ENCODE measurements around the gene XPC.

Gene XPC

DNA sequence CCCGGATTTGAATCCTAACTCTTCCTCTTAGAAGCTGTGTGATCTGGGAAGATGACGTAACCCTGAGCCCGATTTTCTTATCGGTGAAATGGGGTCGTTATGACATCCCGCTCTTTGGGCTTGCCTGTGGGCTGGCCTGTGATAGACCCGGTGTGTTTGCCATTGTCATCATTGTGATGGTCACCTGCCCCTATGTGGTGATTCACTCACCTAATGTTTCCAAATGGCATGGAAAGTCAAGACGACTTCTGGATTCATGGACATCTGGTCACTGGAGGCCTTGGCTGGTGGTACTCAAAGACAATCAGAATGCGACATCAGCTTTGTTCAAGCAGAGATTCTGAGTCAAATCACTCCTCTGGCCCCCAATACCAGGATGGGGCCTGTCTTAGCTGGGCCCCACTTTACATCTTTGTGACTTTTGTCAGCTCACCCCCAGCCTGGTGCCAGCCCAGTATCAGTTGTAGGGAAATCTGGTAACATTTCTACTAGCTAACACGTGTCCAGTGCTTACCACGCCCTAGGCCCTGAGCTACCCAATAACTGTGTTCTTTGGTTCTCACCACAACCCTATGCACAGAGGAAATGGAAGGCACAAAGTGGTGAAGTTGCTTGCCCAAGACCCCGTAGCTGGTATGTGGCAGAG lies 50.8 kb downstream of the XPC start:
- ChIA-PET CTCF (no interaction called here), POLR2A (interaction anchor here (1.0 kb wide), 1 partner anchor 51 kb away, joined by 5 read pairs; the partner anchor contains the start of genes LSM3 and XPC)
- TF ChIP-seq HDGF (IDR thresholded peaks at IDR 0.05; ENCODE audit: borderline replicate concordance) = no peak
- TF ChIP-seq, protein P1, sequence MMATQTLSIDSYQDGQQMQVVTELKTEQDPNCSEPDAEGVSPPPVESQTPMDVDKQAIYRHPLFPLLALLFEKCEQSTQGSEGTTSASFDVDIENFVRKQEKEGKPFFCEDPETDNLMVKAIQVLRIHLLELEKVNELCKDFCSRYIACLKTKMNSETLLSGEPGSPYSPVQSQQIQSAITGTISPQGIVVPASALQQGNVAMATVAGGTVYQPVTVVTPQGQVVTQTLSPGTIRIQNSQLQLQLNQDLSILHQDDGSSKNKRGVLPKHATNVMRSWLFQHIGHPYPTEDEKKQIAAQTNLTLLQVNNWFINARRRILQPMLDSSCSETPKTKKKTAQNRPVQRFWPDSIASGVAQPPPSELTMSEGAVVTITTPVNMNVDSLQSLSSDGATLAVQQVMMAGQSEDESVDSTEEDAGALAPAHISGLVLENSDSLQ (IDR thresholded peaks at IDR 0.05) = no peak
- TF ChIP-seq FOXM1 (IDR thresholded peaks at IDR 0.05; ENCODE audit: borderline replicate concordance) = no peak
- TF ChIP-seq CTBP1 (IDR thresholded peaks at IDR 0.05; ENCODE audit: borderline replicate concordance) = no peak
- TF ChIP-seq TARDBP (IDR thresholded peaks at IDR 0.05) = no peak
- TF ChIP-seq FOXK2 (IDR thresholded peaks at IDR 0.05) = no peak
- TF ChIP-seq LEF1 (IDR thresholded peaks at IDR 0.05; ENCODE audit: borderline replicate concordance) = no peak
- no peak for TF ChIP-seq SUZ12 (IDR thresholded peaks at IDR 0.05)
- TF ChIP-seq BHLHE40 (IDR thresholded peaks at IDR 0.05; ENCODE audit: borderline replicate concordance) = no peak
- TF ChIP-seq ELF4 (IDR thresholded peaks at IDR 0.05) = no peak
- no peak for TF ChIP-seq FOXA1 (IDR thresholded peaks at IDR 0.05)
- no peak for TF ChIP-seq NFRKB (IDR thresholded peaks at IDR 0.05)
- TF ChIP-seq L3MBTL2 (conservative IDR thresholded peaks at IDR 0.05) = no peak
- no peak for TF ChIP-seq ARNT (IDR thresholded peaks at IDR 0.05)
- no peak for TF ChIP-seq ZNF384 (IDR thresholded peaks at IDR 0.05)
- no peak for TF ChIP-seq SP1 (IDR thresholded peaks at IDR 0.05)
- DNase-seq (ENCODE audit: extremely low spot score) = no peak

DNA sequence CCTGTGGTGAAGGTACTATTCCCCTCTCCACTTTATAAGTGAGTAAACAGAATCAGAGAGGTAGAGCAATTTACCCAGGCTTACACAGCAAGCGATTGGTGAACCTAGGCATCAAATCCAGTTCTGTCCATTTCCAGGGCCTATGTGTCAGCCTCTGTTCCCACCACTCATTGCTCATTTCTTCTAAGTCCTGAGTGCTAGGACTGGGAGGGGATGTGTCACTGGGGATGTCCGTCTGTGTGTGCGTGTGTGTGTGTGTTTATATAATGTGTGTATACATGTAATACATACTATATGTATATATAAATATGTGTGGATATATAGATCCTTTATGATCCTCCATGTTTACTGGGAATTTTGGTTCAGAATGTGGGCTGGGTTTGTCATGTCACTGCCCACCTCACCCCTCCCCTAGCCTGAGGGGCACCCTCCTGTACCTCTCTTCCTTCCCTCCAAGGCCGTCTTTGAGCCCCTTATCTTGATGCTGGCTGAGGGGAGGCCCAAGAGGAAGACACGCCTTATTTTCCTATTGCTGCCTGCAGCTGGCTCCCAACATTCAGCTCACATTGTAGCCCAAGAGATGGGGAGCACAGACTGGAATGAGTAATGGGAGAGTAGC lies 51.4 kb downstream of the XPC start:
- ChIA-PET POLR2A (no interaction called here), CTCF (no interaction called here)
- TF ChIP-seq BHLHE40 (IDR thresholded peaks at IDR 0.05; ENCODE audit: borderline replicate concordance) = no peak
- TF ChIP-seq, protein P1 (IDR thresholded peaks at IDR 0.05) = no peak
- TF ChIP-seq ARNT (IDR thresholded peaks at IDR 0.05) = no peak
- TF ChIP-seq ELF4 (IDR thresholded peaks at IDR 0.05) = no peak
- DNase-seq (ENCODE audit: extremely low spot score) = no peak

DNA sequence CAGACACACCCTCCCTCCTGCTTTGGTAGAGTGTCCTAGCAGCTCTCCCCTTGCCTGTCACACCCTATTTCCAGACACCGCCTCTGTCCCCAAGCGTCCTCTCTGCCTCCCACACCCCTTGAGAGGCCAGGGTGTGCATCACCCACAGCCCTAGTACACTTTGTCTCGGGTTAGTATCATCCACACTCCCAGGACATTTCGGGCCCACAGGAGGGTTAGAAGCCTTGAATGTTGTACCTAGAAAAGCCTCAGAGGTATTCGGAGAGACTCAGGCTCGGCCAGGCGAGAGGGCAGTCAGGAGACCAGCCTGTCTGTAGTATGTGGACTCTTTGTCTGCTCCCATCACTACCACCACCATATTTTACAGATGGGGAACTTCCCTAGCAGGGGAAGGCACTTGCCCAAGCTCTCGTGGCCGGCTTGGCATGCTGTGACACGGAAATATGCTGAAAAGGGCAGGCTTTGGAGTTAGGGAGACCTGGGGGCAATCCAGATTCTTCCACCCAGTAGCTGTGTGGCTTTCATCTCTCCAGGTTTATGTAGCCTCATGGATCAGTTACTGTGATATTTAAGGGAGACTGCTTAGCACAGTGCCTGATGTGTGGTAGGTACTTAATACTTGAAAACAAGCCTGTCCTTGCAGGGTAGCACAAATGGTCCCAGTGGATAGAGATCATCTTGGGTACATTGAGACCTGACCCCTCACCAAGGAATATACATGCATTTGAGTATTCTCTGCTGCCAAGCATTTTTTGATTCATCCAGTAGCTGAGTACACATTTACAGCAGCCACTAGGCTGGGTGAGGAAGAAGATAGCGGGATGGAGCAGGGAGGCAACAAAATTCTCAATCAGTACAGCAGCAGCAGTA lies 52.1 kb downstream of the XPC start:
- TF ChIP-seq ZNF384 (IDR thresholded peaks at IDR 0.05) = no peak
- no peak for TF ChIP-seq FOXA1 (IDR thresholded peaks at IDR 0.05)
- TF ChIP-seq CTBP1 (IDR thresholded peaks at IDR 0.05; ENCODE audit: borderline replicate concordance) = no peak
- no peak for TF ChIP-seq FOXM1 (IDR thresholded peaks at IDR 0.05; ENCODE audit: borderline replicate concordance)
- TF ChIP-seq ARNT (IDR thresholded peaks at IDR 0.05) = no peak
- no peak for TF ChIP-seq SUZ12 (IDR thresholded peaks at IDR 0.05)
- TF ChIP-seq FOXK2 (IDR thresholded peaks at IDR 0.05) = no peak
- TF ChIP-seq HDGF (IDR thresholded peaks at IDR 0.05; ENCODE audit: borderline replicate concordance) = no peak
- DNase-seq (ENCODE audit: extremely low spot score) = no peak
- CTCF ChIA-PET = interaction anchor here (0.7 to 1.5 kb wide), 4 partner anchors 39 to 245 kb away, joined by 3 to 11 read pairs (median 4); no protein-coding TSS in a partner anchor
- POLR2A ChIA-PET = interaction anchor here (0.8 to 2.1 kb wide), 10 partner anchors 8 to 471 kb away, joined by 3 to 20 read pairs (median 4); partner anchors contain the start of genes LSM3 and XPC

DNA sequence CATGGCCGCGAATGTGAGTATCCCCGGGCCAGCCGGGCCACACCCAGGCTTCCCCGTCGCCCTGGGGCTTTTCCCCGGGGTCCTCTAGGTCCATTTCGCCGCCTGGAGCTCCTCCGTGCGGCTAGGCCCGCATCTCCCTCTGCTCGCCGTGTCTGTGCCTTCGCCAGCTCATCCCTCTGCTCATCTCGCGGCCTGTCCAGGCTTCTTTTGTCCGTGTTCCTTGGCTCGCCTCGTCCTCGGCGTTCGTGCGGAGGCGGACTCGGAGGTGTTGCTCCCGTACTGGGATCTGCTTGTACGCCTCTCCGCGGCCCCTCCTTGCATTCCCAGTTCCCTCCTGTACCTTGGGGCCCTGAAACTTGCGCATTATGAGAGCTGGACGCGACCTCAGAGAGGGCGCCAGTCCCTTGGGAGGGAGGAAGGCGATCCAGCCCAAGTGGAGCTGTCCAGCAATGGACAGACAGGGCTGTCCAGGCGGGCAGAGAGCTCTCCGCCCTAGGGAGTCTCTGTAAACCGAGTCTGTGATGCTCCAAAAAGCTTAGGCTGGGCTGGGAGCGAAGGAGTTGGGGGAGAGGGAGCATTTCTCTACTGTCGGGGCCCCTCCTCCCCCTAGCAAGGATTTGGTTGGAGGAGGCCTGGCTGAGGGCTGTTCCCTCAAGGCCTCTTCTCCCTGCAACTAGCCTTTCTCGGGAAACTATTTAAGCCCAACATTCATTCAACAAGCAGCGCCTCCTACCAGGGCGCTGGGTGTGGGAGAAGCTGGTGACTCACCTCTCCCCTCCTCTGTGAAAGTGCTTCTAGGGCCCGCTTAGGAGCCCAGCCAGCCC lies 53.0 kb downstream of the XPC start:
- CTCF ChIA-PET = interaction anchor here (0.7 to 1.5 kb wide), 4 partner anchors 38 to 245 kb away, joined by 3 to 11 read pairs (median 4); no protein-coding TSS in a partner anchor
- DNase-seq (ENCODE audit: extremely low spot score) = peak; percentile 58
- TF ChIP-seq SP1 (IDR thresholded peaks at IDR 0.05) (no peak), L3MBTL2 (conservative IDR thresholded peaks at IDR 0.05) (peak; percentile 48)
- POLR2A ChIA-PET = interaction anchor here (0.8 to 2.1 kb wide), 16 partner anchors 9 to 470 kb away, joined by 3 to 20 read pairs (median 4); partner anchors contain the start of genes LSM3 and XPC

DNA sequence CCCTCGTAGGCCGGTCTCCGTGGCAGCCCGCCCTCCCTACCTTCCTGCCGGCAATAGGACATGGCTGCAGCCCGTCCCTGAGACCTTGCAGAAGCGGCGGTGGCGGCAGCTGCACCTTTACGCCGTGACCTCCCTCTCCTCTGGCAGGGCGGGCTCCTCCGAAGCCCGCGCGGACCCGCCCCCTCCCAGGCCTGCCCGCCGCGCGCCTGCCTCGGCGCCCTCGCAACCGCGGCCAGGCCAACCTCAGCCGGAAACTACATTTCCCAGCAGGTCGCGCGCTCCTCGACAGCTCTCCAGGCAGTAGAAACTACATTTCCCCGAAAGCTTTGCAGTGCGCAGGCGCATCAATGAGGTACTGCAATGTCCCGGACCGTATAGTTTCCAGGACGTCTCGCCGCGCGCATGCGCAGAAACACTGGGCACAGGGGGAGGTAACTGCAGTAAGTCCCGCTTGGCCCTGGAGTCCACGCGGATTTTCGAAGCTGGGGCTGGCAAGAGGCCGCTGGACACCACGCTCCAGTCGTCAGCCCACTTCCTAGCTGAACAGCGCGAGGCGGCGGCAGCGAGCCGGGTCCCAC lies 53.7 kb downstream of the XPC start, which contains the start of the genes CHCHD4 and TMEM43:
Gene CHCHD4, minus strand, starts transcription at position 256 of the 578 bp plus-strand sequence. Its CDS starts 194 bp downstream, at position 62.
Gene TMEM43, plus strand, starts transcription at position 438 of the 578 bp plus-strand sequence. CDS start 142 bp downstream, outside the sequence.
- TF ChIP-seq FOXA1 (IDR thresholded peaks at IDR 0.05) (no peak), L3MBTL2 (conservative IDR thresholded peaks at IDR 0.05) (peak; percentile 76; the same call in 1 of the 2 replicates), ELF4 (IDR thresholded peaks at IDR 0.05) (peak; percentile 69)
- DNase-seq (ENCODE audit: extremely low spot score) = peak; percentile 98
- ChIA-PET CTCF (interaction anchor here (1.1 to 1.5 kb wide), 3 partner anchors 79 to 244 kb away, joined by 3 to 11 read pairs (median 4); no protein-coding TSS in a partner anchor), POLR2A (interaction anchor here (0.8 to 2.1 kb wide), 14 partner anchors 9 to 230 kb away, joined by 3 to 20 read pairs (median 4); partner anchors contain the start of genes LSM3 and XPC)

Data from HEK293T (cell line).